Panc1 (cell line): Measurements from ENCODE around the gene SLC19A3. TPM values are rescaled to one million over a fixed set of nuclear protein-coding genes. Genes with fewer than 3 reads are reported as not detected.

ENCODE experiments used
- ATAC-seq: fragments of 200-7000 bp; cut with Tn5 transposase; 2 replicates; pipeline ENCODE4 v1.9.1; 2020; ENCODE audit warnings: mild to moderate bottlenecking, moderate library complexity
- BruUV-seq: library from RNA; stranded (reverse); fragments of 400-500 nt; replicated peaks from 2 replicates; lab custom pipeline; 2021; lab: Mats Ljungman, UMichigan
- CTCF ChIA-PET: fragments of 300-600 bp; sonication (Branson Sonifier 250); formaldehyde crosslinking; loops from one replicate; lab custom pipeline; 2022; ENCODE audit warnings: antibody characterized with exemption; lab: Charles Lee
- POLR2A ChIA-PET: fragments of 300-600 bp; sonication (Branson Sonifier 250); formaldehyde crosslinking; loops from one replicate; lab custom pipeline; 2022; ENCODE audit warnings: antibody characterized with exemption; lab: Charles Lee
- DNase-seq: peaks from one replicate; pipeline ENCODE4 v3.0.0-alpha.2; 2010; ENCODE audit warnings: low read depth, low spot score
- H3K27ac ChIP-seq: 2 replicates; pipeline ENCODE4 v1.5.1; 2011; ENCODE audit warnings: mild to moderate bottlenecking, low read length, inconsistent platforms
- H3K27me3 ChIP-seq: fragments of 200-500 bp; sonication (Bioruptor generic); 2 replicates; pipeline ENCODE4 v1.6.0; 2014; ENCODE audit warnings: low read length, inconsistent platforms; ENCODE audit not compliant: control insufficient read depth, insufficient read depth
- H3K36me3 ChIP-seq: fragments of 200-500 bp; sonication (Bioruptor generic); 2 replicates; pipeline ENCODE4 v1.5.1; 2014; ENCODE audit warnings: inconsistent platforms, mild to moderate bottlenecking, low read length, moderate library complexity; ENCODE audit not compliant: control insufficient read depth, insufficient read depth
- H3K4me1 ChIP-seq: 2 replicates; pipeline ENCODE4 v1.5.1; 2011; ENCODE audit warnings: inconsistent platforms, mild to moderate bottlenecking, low read length, moderate library complexity; ENCODE audit not compliant: control insufficient read depth, insufficient read depth
- H3K4me3 ChIP-seq, 2 experiments: 2 replicates each; pipeline ENCODE4 v1.5.1; 2011 to 2012; ENCODE audit warnings: low read depth in 2 of 2, low read length in 2 of 2, mild to moderate bottlenecking in 2 of 2, inconsistent platforms in 1 of 2, moderate library complexity in 1 of 2
- H3K9me3 ChIP-seq: fragments of 200-500 bp; sonication (Bioruptor generic); 2 replicates; pipeline ENCODE4 v1.5.1; 2014; ENCODE audit warnings: low read depth, mild to moderate bottlenecking, inconsistent platforms, low read length, moderate library complexity; ENCODE audit not compliant: control insufficient read depth, insufficient read depth
- CTCF ChIP-seq: fragments of 450-650 bp; IDR thresholded peaks from 2 replicates; pipeline ENCODE4 v1.5.1; 2017; ENCODE audit warnings: mild to moderate bottlenecking
- POLR2AphosphoS5 ChIP-seq: IDR thresholded peaks from 2 replicates; pipeline ENCODE4 v1.6.1; 2012; ENCODE audit warnings: mild to moderate bottlenecking, low read depth, low read length, moderate library complexity
- REST ChIP-seq, 2 experiments: IDR thresholded peaks; 2 replicates each; pipeline ENCODE4 v1.6.1; 2011 to 2012; ENCODE audit warnings: low read depth in 2 of 2, control low read depth in 1 of 2, low read length in 1 of 2, mild to moderate bottlenecking in 1 of 2, moderate library complexity in 1 of 2; ENCODE audit not compliant: insufficient read depth in 1 of 2
- SIN3A ChIP-seq: IDR thresholded peaks from 2 replicates; pipeline ENCODE4 v1.6.1; 2012; ENCODE audit warnings: low read depth, mild to moderate bottlenecking, low read length, moderate library complexity, borderline replicate concordance; ENCODE audit not compliant: insufficient read depth
- TCF7L2 ChIP-seq: IDR thresholded peaks from 2 replicates; pipeline ENCODE4 v1.6.1; 2011; ENCODE audit warnings: mild to moderate bottlenecking, low read depth, low read length, inconsistent platforms
- in situ Hi-C: cut with HindIII; loops from 2 replicates; pipeline ENCODE4 v1.10.0; 2016; ENCODE audit warnings: low sequenced_read_pairs, low pct_unique_long_range_greater_than_20kb
- intact Hi-C: fragments of 100-400 bp; cut with micrococcal nuclease; formaldehyde crosslinking; loops from one replicate; pipeline ENCODE4 v1.10.0; 2022; ENCODE audit not compliant: unreplicated experiment
- total RNA-seq: library from RNA; stranded (reverse); gene quantifications from one replicate; pipeline ENCODE4 v1.2.1, GENCODE V29; 2021; ENCODE audit not compliant: unreplicated experiment

Gene SLC19A3
- total RNA-seq, 1 experiment from 2014 or later = 0.28 TPM

GRCh38 chr2:227661025-227661649 is 56.7 kb downstream of the SLC19A3 start:
- Histone ChIP-seq H3K4me1 (no peaks in the 10 kb centered on the region), H3K36me3 (no peaks in the 10 kb centered on the region), H3K9me3 (no peaks in the 10 kb centered on the region), H3K27ac (no peak overlapping the region), H3K27me3 (no peaks in the 10 kb centered on the region), H3K4me3 (no peak overlapping the region)
- ChIA-PET POLR2A (no interaction called here), CTCF (no interaction called here)
- DNase-seq = no peak
- ATAC-seq = no peak
- TF ChIP-seq SIN3A (no peak), CTCF (no peak), TCF7L2 (no peak), REST (IDR thresholded peaks at IDR 0.05; ENCODE audit: insufficient read depth in 1 of 2, low read depth in 2 of 2, low read length in 1 of 2) (no peak), POLR2AphosphoS5 (no peak)
- intact Hi-C loops (no loop called here), in situ Hi-C loops (no loop called here)
- BruUV-seq = no TSS peak

- intact Hi-C loops (loop anchor here (10.0 kb wide), 1 partner anchor 253 kb away; no protein-coding TSS in a partner anchor), in situ Hi-C loops (no loop called here)
- no peaks in the 10 kb centered on the region for H3K4me1 ChIP-seq
- H3K9me3 ChIP-seq = no peaks in the 10 kb centered on the region
- DNase-seq = no peak
- TF ChIP-seq POLR2AphosphoS5 (no peak), CTCF (no peak), REST (IDR thresholded peaks at IDR 0.05; ENCODE audit: insufficient read depth in 1 of 2, low read depth in 2 of 2, low read length in 1 of 2) (no peak), SIN3A (no peak), TCF7L2 (no peak)
- no peak for ATAC-seq
- no peak overlapping the region for H3K4me3 ChIP-seq
- H3K36me3 ChIP-seq = no peaks in the 10 kb centered on the region
- ChIA-PET POLR2A (no interaction called here), CTCF (interaction anchor here (1.0 to 2.0 kb wide), 3 partner anchors 8 to 109 kb away, joined by 3 to 33 read pairs (median 6); no protein-coding TSS in a partner anchor)
- no peaks in the 10 kb centered on the region for H3K27me3 ChIP-seq
- no TSS peak for BruUV-seq
- no peak overlapping the region for H3K27ac ChIP-seq
Observed at GRCh38 chr2:227657199-227657845, 60.5 kb downstream of the SLC19A3 start.
